Right cardiac atrium (tissue), 5 donors: Measurements from ENCODE around the gene CDK10. TPM values are rescaled to one million over a fixed set of nuclear protein-coding genes. Genes with fewer than 3 reads are reported as not detected.

Experiments
- ATAC-seq, 2 donors: fragments of 200-7000 bp; cut with Tn5 transposase; one replicate each; pipeline versions ENCODE4 v1.8.0 to v1.9.1; 2020; ENCODE audit warnings: moderate library complexity in 2 of 2, mild to moderate bottlenecking in 1 of 2
- DNase-seq, 3 donors: peaks; one replicate each; pipeline ENCODE4 v3.0.0-alpha.2; 2020
- H3K27ac ChIP-seq: one replicate; pipeline ENCODE4 v1.5.1; 2013; ENCODE audit warnings: mild to moderate bottlenecking, low read length, control low read depth, moderate library complexity
- H3K27me3 ChIP-seq: one replicate; pipeline ENCODE4 v1.6.1; 2013; ENCODE audit not compliant: control insufficient read depth, insufficient read depth
- H3K4me1 ChIP-seq: one replicate; pipeline ENCODE4 v1.6.1; 2013; ENCODE audit warnings: low read length; ENCODE audit not compliant: control insufficient read depth, insufficient read depth
- H3K4me3 ChIP-seq: one replicate; pipeline ENCODE4 v1.5.1; 2013; ENCODE audit warnings: low read length, control low read depth
- H3K9me3 ChIP-seq: one replicate; pipeline ENCODE4 v1.6.1; 2013; ENCODE audit warnings: low read length; ENCODE audit not compliant: control insufficient read depth
- WGBS: extraction: QIAGEN DNeasy Blood & Tissue Kit; methylation state at CpG from one replicate; pipeline ENCODE4 v1.1.7; 2013; 5-methylcytosine and 5-hydroxymethylcytosine counted together
- intact Hi-C, 4 donors: fragments of 100-400 bp; cut with DNase I; formaldehyde crosslinking; loops; one replicate each; pipeline versions ENCODE4 v1.11.0 to v1.14.0; 2022 to 2023
- polyA plus RNA-seq: library from polyadenylated mRNA; stranded (reverse); fragments of 200-250 nt; gene quantifications from one replicate; pipeline ENCODE4 v1.2.3, GENCODE V29; 2013
- total RNA-seq, 4 donors: library from RNA; stranded (reverse); fragmentation: NEBNext Ultra II Directional; extraction: Animal tissue kit (Norgen Biotek cat#: 25700); gene quantifications; one replicate each; pipeline ENCODE4 v1.2.1, GENCODE V29; 2021
- donor health status: healthy with polysubstance abuse.
- donor health status: DM: no; HTN: yes; CAD: no.
- donor health status: DM: no; HTN: no; CAD: no.
- donor health status: DM: no; HTN: yes; CAD: no; lungs with severe emphysema.
- donor health status: DM: yes; HTN: yes; CAD: no.

The CDK10 gene
- total and polyA plus RNA-seq, 5 donors, result 21.4 to 29.7 (median 26.2) TPM

DNA sequence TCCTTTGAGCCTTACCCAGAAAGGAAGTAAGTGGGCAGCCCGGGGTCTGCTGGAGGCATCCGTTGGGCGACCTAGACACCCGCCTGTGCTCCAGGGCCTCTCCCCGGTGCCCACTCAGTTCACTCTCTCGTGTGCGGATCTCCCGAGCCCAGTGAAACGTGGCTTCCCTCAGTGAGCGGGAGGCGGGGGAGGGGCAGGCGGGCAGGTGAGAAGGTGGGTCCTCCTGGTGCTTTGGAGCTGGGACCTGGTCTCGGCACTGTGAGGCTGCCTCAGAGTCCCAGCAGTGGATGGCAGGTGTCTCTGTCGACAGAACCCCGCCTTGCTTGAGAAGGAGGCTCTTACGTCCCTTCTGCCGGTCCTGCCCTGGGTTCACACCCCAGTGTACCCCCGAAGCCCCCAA, 42.8 kb downstream of the CDK10 start:
- WGBS, result 89% methylated on average over 18 of the region's 18 CpGs
- intact Hi-C loops, result no loop called here
- H3K4me3 ChIP-seq, result no peak overlapping the region

DNA sequence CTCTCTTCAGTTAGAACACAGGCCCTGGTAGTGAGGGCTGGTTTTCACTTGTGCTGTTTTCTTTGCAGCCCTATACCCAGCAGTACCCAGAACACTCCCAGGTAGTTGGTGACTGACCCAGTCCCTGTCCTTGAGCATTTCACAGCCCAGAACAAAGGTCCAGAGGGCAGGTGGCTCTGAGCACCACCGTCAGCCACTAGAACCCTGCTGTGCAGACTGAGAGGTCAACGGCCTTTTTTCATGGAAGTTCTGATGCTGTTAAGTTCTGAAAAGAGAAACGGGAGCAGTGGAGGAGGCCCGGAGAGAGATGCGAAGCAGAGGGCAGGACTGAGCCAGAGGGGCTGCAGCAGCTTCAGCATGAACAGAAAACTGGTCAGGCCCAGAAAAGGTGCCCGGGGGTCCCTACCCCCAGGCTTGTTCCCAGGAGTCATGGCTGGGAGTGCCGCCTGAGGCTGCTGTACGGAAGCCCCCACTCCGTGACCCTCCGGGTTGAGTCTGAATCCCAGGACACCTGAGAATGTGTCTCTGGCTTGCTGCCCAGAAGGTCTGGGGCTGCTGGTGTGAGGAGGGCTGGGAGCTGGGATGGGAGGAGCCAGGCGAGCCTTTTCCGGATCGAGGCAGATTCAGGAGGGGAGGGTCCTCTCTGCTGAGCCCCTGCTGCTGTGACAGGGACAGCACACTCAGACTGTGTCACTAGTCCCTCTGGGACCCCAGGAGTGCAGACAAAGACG, 43.5 kb downstream of the CDK10 start:
- ATAC-seq, result no peak
- 55% methylated on average over 14 of the region's 14 CpGs for WGBS
- intact Hi-C loops, result no loop called here
- Histone ChIP-seq H3K27ac (no peak overlapping the region), H3K4me3 (no peak overlapping the region), H3K27me3 (no peaks in the 10 kb centered on the region), H3K4me1 (no peaks in the 10 kb centered on the region), H3K9me3 (no peaks in the 10 kb centered on the region)
- DNase-seq, result no peak

More for the DNA sequence above, 42.8 kb downstream of the CDK10 start:
- H3K9me3 ChIP-seq, result no peaks in the 10 kb centered on the region
- no peak overlapping the region for H3K27ac ChIP-seq
- DNase-seq (peak in 1 of 3 donors; percentile 62), ATAC-seq (no peak)
- H3K4me1 ChIP-seq, result no peaks in the 10 kb centered on the region
- H3K27me3 ChIP-seq, result no peaks in the 10 kb centered on the region

DNA sequence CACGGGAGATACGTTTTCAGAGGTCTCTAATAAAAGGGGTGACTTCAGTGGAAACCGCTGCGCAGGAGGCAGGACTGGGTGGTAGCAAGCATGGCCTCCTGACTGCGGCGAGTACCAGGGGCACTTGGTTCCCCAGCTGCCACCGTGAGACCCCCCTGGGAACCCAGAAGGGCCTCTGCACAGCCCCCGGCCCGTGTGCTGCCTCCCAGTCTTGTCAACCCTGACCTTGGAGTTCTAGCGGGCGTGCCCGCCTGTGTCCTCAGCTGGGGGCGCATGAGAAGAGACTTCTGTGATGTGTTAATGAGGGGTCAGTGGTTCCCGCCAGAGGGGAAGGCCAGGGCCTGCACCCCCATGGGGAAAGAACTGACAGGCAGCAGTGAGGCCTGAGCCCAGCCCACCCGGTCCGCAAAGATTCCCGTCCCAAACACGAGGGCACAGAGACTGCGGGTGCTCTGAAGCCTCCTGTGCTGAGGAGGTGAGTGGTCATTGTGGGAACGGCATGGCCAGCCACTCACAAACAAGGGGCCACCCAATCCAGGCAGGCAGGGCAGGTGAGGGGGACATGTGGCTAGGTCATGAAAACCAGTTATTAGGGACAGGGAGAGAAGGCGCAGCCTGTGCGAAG, 44.2 kb downstream of the CDK10 start:
- H3K27me3 ChIP-seq, result no peaks in the 10 kb centered on the region
- WGBS, result 75% methylated on average over 22 of the region's 22 CpGs
- no peak overlapping the region for H3K27ac ChIP-seq
- no peaks in the 10 kb centered on the region for H3K9me3 ChIP-seq
- no peaks in the 10 kb centered on the region for H3K4me1 ChIP-seq
- H3K4me3 ChIP-seq, result no peak overlapping the region
- intact Hi-C loops, result no loop called here
- ATAC-seq (no peak), DNase-seq (no peak)

DNA sequence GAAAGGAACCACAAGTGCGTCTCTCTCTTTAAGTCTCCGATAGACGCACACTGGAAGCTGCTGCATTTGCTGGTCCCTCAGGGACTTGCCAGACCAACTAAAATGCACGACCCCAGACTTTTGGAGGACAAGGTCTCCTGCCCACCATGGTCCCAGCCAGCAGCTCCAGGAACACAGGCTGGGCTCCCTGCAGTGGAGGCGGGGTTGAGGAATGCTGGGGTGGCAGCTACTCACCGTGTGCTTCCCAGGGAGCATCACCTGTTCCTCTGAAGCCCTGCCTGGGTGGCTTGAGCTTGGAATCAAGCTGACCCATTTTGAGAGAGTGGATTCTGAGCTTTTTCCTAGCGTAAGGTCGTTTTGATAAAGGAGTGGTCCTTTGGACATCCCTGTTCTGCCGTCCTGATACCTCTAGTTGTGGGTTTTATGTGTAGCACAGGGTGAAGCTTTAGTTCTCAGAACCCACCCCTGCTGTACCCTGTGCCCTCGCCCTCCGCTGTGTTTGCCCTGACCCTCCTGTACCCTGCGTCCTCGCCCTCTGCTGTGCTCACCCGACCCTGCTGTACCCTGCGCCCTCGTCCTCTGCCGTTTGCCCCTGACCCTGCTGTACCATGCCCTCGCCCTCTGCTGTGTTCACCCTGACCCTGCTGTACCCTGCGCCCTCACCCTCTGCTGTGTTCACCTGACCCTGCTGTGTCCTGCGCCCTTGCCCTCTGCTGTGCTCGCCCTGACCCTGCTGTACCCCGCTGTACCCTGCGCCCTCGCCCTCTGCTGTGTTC, 45.8 kb downstream of the CDK10 start:
- intact Hi-C loops, result no loop called here
- Histone ChIP-seq H3K4me3 (no peak overlapping the region), H3K27ac (no peak overlapping the region), H3K9me3 (no peaks in the 10 kb centered on the region), H3K27me3 (no peaks in the 10 kb centered on the region), H3K4me1 (no peaks in the 10 kb centered on the region)
- 88% methylated on average over 24 of the region's 24 CpGs for WGBS
- DNase-seq (no peak), ATAC-seq (no peak)

DNA sequence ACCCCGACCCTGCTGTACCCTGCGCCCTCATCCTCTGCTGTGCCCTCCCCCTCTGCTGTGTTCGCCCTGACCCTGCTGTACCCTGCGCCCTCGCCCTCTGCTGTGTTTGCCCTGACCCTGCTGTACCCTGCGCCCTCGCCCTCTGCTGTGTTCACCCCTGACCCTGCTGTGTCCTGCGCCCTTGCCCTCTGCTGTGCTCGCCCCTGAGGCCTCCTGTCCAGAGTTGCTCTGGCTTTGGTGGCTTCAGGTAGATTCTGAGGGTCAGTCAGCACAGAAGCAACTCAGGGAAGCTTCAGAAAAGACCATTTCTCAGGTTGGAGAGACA, 46.4 kb downstream of the CDK10 start:
- 96% methylated on average over 9 of the region's 9 CpGs for WGBS
- DNase-seq (no peak), ATAC-seq (no peak)
- intact Hi-C loops, result no loop called here
- Histone ChIP-seq H3K4me3 (no peak overlapping the region), H3K4me1 (no peaks in the 10 kb centered on the region), H3K27ac (no peak overlapping the region), H3K9me3 (no peaks in the 10 kb centered on the region), H3K27me3 (no peaks in the 10 kb centered on the region)

DNA sequence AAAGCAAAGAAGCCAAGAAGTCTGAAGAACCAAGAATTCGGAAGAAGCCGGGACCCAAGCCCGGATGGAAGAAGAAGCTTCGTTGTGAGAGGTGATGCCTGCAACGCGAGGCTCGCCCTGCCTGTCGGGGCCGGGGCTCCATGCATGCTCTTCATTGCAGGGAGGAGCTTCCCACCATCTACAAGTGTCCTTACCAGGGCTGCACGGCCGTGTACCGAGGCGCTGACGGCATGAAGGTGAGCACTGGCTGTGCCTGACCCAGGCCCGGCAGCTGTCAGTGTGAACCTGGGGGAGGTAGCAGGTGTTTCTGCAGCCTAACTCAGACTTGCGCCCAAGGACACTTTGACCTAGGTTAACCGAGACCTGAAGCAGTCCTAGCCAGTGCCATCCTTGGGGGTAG, 46.8 kb downstream of the CDK10 start:
- 89% methylated on average over 17 of the region's 17 CpGs for WGBS
- H3K4me1 ChIP-seq, result no peaks in the 10 kb centered on the region
- no peak for ATAC-seq
- no peaks in the 10 kb centered on the region for H3K27me3 ChIP-seq
- H3K9me3 ChIP-seq, result no peaks in the 10 kb centered on the region
- intact Hi-C loops, result no loop called here
- DNase-seq, result no peak
- no peak overlapping the region for H3K27ac ChIP-seq
- no peak overlapping the region for H3K4me3 ChIP-seq

DNA sequence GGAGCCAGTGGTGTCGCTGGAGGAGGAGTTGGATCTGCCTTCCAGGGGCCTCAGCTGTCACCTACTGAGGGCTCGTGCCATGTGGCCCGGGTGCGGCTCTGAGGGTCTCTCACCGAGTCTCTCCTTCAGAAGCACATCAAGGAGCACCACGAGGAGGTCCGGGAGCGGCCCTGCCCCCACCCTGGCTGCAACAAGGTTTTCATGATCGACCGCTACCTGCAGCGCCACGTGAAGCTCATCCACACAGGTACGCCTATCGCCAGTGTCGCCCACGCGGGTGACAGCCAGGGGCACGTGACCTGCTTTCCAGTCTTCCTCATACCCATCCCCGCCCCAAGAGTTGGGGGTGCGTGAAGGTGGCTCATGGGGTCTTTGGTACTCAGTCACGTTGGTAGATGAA, 47.3 kb downstream of the CDK10 start:
- no peak for ATAC-seq
- intact Hi-C loops, result no loop called here
- no peaks in the 10 kb centered on the region for H3K9me3 ChIP-seq
- DNase-seq, result no peak
- H3K27ac ChIP-seq, result no peak overlapping the region
- no peak overlapping the region for H3K4me3 ChIP-seq
- WGBS, result 91% methylated on average over 21 of the region's 21 CpGs
- no peaks in the 10 kb centered on the region for H3K4me1 ChIP-seq
- H3K27me3 ChIP-seq, result no peaks in the 10 kb centered on the region

DNA sequence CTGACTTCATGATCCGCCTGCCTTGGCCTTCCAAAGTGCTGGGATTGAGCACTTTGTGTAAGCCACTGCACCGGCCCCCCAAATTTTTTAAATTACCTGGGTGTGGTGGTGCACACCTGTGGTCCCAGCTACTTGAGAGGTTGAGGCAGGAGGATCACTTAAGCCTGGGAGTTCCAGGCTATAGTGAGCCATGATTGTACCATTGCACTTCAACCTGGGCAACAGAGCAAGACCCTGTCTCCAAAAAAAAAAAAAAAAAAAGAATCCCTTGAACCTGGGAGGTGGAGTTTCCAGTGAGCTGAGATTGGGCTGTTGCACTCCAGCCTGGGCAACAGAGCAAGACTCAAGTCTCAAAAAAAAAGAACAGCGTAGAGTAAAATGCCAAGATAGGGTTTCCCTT, 50.1 kb downstream of the CDK10 start:
- DNase-seq (no peak), ATAC-seq (no peak)
- no peaks in the 10 kb centered on the region for H3K4me1 ChIP-seq
- no peak overlapping the region for H3K4me3 ChIP-seq
- WGBS, result 96% methylated on average over 3 of the region's 3 CpGs
- H3K9me3 ChIP-seq, result no peaks in the 10 kb centered on the region
- H3K27me3 ChIP-seq, result no peaks in the 10 kb centered on the region
- no peak overlapping the region for H3K27ac ChIP-seq
- intact Hi-C loops, result no loop called here

DNA sequence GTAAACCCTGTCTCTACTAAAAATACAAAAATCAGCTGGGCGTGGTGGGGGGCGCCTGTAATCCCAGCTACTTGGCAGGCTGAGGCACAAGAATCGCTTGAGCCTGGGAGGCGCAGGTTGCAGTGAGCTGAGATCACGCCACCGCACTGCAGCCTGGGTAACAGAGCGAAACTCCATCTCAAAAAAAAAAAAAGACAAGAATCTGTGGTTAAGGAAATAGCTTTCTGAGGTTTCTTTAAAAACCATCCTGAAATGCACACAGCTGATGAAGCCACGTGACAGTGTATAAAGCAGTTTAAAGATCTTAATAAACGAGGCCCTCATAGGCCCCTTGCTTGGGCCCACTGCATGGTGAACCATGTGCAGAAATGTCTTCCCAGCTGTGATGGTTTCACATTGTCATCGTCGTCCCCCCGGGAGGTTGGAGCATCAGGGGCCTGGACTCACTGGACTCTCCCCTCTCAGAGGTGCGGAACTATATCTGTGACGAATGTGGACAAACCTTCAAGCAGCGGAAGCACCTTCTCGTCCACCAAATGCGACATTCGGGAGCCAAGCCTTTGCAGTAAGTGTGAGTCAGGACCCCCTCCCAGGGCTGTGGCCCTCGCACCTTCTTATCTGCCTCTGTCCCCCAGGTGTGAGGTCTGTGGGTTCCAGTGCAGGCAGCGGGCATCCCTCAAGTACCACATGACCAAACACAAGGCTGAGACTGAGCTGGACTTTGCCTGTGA, 51.0 kb downstream of the CDK10 start:
- no peaks in the 10 kb centered on the region for H3K9me3 ChIP-seq
- H3K4me3 ChIP-seq, result no peak overlapping the region
- DNase-seq (peak in 1 of 3 donors; percentile 45), ATAC-seq (peak in 1 of 2 donors; percentile 5)
- H3K4me1 ChIP-seq, result no peaks in the 10 kb centered on the region
- no peaks in the 10 kb centered on the region for H3K27me3 ChIP-seq
- H3K27ac ChIP-seq, result no peak overlapping the region
- 90% methylated on average over 20 of the region's 20 CpGs for WGBS
- intact Hi-C loops, result no loop called here

DNA sequence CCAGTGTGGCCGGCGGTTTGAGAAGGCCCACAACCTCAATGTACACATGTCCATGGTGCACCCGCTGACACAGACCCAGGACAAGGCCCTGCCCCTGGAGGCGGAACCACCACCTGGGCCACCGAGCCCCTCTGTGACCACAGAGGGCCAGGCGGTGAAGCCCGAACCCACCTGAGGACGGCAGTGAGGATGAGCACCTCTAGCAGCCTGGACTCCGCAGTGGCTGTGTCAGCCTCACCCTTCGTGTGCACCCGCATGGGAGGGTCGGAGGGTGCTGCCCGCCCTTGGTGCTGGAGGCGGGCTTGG, 51.5 kb downstream of the CDK10 start:
- Histone ChIP-seq H3K4me3 (no peak overlapping the region), H3K27ac (no peak overlapping the region), H3K27me3 (no peaks in the 10 kb centered on the region), H3K4me1 (no peaks in the 10 kb centered on the region), H3K9me3 (no peaks in the 10 kb centered on the region)
- 92% methylated on average over 14 of the region's 14 CpGs for WGBS
- intact Hi-C loops, result no loop called here
- peak in 1 of 3 donors; percentile 56 for DNase-seq
- ATAC-seq, result peak in 1 of 2 donors; percentile 7
